ENCODE measurements around the gene DLX5. TPM values are rescaled to one million over a fixed set of nuclear protein-coding genes. Genes with fewer than 3 reads are reported as not detected.

The DLX5 gene
- total and polyA plus RNA-seq, 2 donors (not counting 1 experiment from before 2014, with no cell fraction given): 0.06 to 0.17 TPM

DNA sequence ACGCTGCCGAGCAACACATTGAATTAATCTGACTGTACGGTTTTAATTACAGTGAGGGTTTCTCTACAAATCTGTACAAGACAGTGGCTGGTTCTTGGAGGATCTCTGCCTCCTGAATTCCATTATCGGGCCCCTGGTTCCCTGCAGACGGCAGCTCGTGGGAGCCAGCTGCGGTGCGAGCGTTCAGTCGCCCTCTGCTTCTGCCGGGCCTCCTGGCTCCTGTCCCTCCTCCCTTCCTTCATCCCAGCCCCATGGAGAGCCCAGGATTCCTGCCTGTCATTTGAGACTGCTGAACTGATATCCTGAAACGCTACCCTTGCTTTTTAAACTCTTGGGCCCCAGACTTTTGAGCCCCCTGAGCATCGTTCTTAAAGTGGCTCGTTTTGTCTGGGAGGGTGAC is 25.9 kb downstream of the DLX5 start:
- Histone ChIP-seq H3K36me3 (ENCODE audit: control insufficient read depth, insufficient read depth, low read length) (no peaks in the 10 kb centered on the region), H3K79me2 (ENCODE audit: control insufficient read depth, insufficient read depth, low read length) (no peaks in the 10 kb centered on the region), H3K4me2 (ENCODE audit: extremely low read depth, insufficient read depth, low read length) (no peak overlapping the region), H3K27me3 (ENCODE audit: control insufficient read depth, insufficient read depth, low read length) (peaks cover 55% of the 10 kb centered on the region), H3K9ac (ENCODE audit: insufficient read depth, low read length) (no peak overlapping the region), H3K4me3 (replicated peaks in 1 of 4; ENCODE audit: control extremely low read depth in 1 of 4, insufficient read depth in 1 of 4, low read depth in 3 of 4, low read length in 4 of 4) (no peak overlapping the region), H4K20me1 (ENCODE audit: control insufficient read depth, extremely low read depth, insufficient read depth, low read length) (no peaks in the 10 kb centered on the region), H3K27ac (ENCODE audit: insufficient read depth, low read length) (no peak overlapping the region), H3K9me3 (ENCODE audit: control insufficient read depth, insufficient read depth, low read depth, low read length) (no peaks in the 10 kb centered on the region), H3K4me1 (ENCODE audit: control insufficient read depth, extremely low read depth, insufficient read depth, low read length) (no peaks in the 10 kb centered on the region), H2AFZ (ENCODE audit: low read length) (no peak overlapping the region)
- no peak for DNase-seq (ENCODE audit: low read depth in 2 of 2)
- TF ChIP-seq, protein P1, sequence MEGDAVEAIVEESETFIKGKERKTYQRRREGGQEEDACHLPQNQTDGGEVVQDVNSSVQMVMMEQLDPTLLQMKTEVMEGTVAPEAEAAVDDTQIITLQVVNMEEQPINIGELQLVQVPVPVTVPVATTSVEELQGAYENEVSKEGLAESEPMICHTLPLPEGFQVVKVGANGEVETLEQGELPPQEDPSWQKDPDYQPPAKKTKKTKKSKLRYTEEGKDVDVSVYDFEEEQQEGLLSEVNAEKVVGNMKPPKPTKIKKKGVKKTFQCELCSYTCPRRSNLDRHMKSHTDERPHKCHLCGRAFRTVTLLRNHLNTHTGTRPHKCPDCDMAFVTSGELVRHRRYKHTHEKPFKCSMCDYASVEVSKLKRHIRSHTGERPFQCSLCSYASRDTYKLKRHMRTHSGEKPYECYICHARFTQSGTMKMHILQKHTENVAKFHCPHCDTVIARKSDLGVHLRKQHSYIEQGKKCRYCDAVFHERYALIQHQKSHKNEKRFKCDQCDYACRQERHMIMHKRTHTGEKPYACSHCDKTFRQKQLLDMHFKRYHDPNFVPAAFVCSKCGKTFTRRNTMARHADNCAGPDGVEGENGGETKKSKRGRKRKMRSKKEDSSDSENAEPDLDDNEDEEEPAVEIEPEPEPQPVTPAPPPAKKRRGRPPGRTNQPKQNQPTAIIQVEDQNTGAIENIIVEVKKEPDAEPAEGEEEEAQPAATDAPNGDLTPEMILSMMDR (conservative IDR thresholded peaks at IDR 0.05 in 1 of 2, IDR thresholded peaks at IDR 0.05 in 1 of 2; ENCODE audit: low read depth in 1 of 2, low read length in 2 of 2): no peak
- peak; percentile 3 for TF ChIP-seq EZH2 (IDR thresholded peaks at IDR 0.05; ENCODE audit: low read length, missing control alignments)

DNA sequence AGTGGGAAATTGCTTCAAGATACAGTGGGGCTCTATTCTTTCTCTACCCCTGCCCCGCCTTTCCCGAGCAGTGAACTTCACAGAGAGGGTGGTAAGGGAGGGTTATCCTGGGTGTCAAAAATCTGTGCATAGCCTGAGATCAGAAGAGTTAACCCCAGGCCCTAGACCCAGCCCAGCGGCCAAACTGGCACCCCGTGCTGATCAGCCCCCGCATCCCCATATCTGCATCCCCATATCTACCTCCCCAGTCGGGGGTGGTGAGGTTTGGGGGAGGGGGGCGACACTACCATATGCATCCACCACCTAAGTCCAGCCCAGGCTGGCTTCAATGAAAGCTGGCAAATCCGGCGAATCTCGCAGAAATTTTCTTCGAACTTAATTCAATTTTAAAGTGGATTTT is 26.3 kb downstream of the DLX5 start:
- no peak for DNase-seq (ENCODE audit: low read depth in 2 of 2)
- Histone ChIP-seq H3K27me3 (ENCODE audit: control insufficient read depth, insufficient read depth, low read length) (peaks cover 56% of the 10 kb centered on the region), H3K79me2 (ENCODE audit: control insufficient read depth, insufficient read depth, low read length) (no peaks in the 10 kb centered on the region), H3K4me3 (replicated peaks in 1 of 4; ENCODE audit: control extremely low read depth in 1 of 4, insufficient read depth in 1 of 4, low read depth in 3 of 4, low read length in 4 of 4) (no peak overlapping the region), H3K36me3 (ENCODE audit: control insufficient read depth, insufficient read depth, low read length) (no peaks in the 10 kb centered on the region), H3K4me1 (ENCODE audit: control insufficient read depth, extremely low read depth, insufficient read depth, low read length) (no peaks in the 10 kb centered on the region), H3K9me3 (ENCODE audit: control insufficient read depth, insufficient read depth, low read depth, low read length) (no peaks in the 10 kb centered on the region), H4K20me1 (ENCODE audit: control insufficient read depth, extremely low read depth, insufficient read depth, low read length) (no peaks in the 10 kb centered on the region), H2AFZ (ENCODE audit: low read length) (no peak overlapping the region), H3K27ac (ENCODE audit: insufficient read depth, low read length) (no peak overlapping the region), H3K9ac (ENCODE audit: insufficient read depth, low read length) (no peak overlapping the region), H3K4me2 (ENCODE audit: extremely low read depth, insufficient read depth, low read length) (no peak overlapping the region)
- TF ChIP-seq EZH2 (IDR thresholded peaks at IDR 0.05; ENCODE audit: low read length, missing control alignments): peak; percentile 55
- TF ChIP-seq, protein P1 (conservative IDR thresholded peaks at IDR 0.05 in 1 of 2, IDR thresholded peaks at IDR 0.05 in 1 of 2; ENCODE audit: low read depth in 1 of 2, low read length in 2 of 2): no peak

DNA sequence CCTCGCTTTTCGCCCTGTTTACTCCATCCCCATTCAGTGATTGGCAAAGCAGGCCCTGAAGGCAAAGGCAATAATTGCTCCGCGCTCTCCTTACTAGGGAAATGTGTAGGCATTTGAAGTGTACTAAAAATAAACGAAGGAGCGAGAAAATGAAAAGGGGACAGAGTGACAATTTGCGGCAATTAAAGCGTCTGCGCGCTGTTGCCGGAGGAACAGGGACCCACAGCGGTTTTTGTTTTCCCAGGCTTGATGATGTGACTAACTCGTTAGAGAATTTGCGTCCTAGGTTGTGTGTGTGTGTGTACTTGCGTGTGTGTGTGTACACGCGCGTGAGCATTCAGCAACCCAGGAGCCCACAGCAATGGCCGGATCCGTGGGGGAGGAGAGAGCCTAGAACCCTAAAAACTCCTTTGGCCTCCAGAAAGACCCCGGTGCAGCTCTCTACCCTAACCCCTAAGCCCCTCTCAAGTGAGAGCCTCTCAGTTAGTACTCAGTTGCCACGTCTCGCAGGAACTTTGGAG is 27.1 kb downstream of the DLX5 start:
- TF ChIP-seq, protein P1 (conservative IDR thresholded peaks at IDR 0.05 in 1 of 2, IDR thresholded peaks at IDR 0.05 in 1 of 2; ENCODE audit: low read depth in 1 of 2, low read length in 2 of 2): no peak
- no peak for TF ChIP-seq EZH2 (IDR thresholded peaks at IDR 0.05; ENCODE audit: low read length, missing control alignments)
- Histone ChIP-seq H3K9me3 (ENCODE audit: control insufficient read depth, insufficient read depth, low read depth, low read length) (no peaks in the 10 kb centered on the region), H4K20me1 (ENCODE audit: control insufficient read depth, extremely low read depth, insufficient read depth, low read length) (no peaks in the 10 kb centered on the region), H3K4me3 (replicated peaks in 1 of 4; ENCODE audit: control extremely low read depth in 1 of 4, insufficient read depth in 1 of 4, low read depth in 3 of 4, low read length in 4 of 4) (no peak overlapping the region), H3K79me2 (ENCODE audit: control insufficient read depth, insufficient read depth, low read length) (no peaks in the 10 kb centered on the region), H3K27ac (ENCODE audit: insufficient read depth, low read length) (no peak overlapping the region), H3K27me3 (ENCODE audit: control insufficient read depth, insufficient read depth, low read length) (peaks cover 58% of the 10 kb centered on the region), H2AFZ (ENCODE audit: low read length) (no peak overlapping the region), H3K4me2 (ENCODE audit: extremely low read depth, insufficient read depth, low read length) (no peak overlapping the region), H3K9ac (ENCODE audit: insufficient read depth, low read length) (no peak overlapping the region), H3K4me1 (ENCODE audit: control insufficient read depth, extremely low read depth, insufficient read depth, low read length) (no peaks in the 10 kb centered on the region), H3K36me3 (ENCODE audit: control insufficient read depth, insufficient read depth, low read length) (no peaks in the 10 kb centered on the region)
- DNase-seq (ENCODE audit: low read depth in 2 of 2): no peak
